Fibroblast of pulmonary artery (primary cell): ENCODE measurements around the gene RIPOR2.

Experiments used
- DNase-seq: peaks from one replicate; pipeline ENCODE4 v3.0.0-alpha.2; 2010; ENCODE audit warnings: low read depth
- H3K4me3 ChIP-seq: replicated peaks from 2 replicates; pipeline ENCODE4 v1.5.1; 2011; ENCODE audit warnings: low read depth, mild to moderate bottlenecking, control low read depth, low read length, moderate library complexity
- TF ChIP-seq, protein P1 (sequence below): IDR thresholded peaks from 2 replicates; pipeline ENCODE4 v1.5.1; 2011; ENCODE audit warnings: mild to moderate bottlenecking, control low read depth, low read length, inconsistent platforms; ENCODE audit errors: missing control alignments

RIPOR2 gene

DNA sequence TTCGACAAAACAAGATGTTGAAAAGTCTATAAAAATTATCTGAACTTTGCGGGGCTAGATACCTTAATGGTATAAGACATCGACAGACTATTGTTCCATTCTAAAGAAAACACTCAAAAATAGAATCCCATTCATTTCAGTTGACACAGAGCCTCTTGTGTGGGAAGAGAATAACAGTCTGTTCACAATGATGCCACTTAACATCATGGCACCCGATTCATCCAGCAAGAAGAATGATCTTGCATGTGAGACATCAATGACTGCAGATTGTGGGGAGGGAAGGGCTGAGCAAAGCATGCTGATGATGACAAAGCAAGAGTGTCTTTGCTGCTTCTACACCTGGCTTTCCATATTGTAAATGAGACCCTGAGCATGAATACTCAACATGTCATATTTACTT lies 87.3 kb downstream of the RIPOR2 start:
- no peak for DNase-seq
- no peak overlapping the region for H3K4me3 ChIP-seq
- TF ChIP-seq, protein P1, sequence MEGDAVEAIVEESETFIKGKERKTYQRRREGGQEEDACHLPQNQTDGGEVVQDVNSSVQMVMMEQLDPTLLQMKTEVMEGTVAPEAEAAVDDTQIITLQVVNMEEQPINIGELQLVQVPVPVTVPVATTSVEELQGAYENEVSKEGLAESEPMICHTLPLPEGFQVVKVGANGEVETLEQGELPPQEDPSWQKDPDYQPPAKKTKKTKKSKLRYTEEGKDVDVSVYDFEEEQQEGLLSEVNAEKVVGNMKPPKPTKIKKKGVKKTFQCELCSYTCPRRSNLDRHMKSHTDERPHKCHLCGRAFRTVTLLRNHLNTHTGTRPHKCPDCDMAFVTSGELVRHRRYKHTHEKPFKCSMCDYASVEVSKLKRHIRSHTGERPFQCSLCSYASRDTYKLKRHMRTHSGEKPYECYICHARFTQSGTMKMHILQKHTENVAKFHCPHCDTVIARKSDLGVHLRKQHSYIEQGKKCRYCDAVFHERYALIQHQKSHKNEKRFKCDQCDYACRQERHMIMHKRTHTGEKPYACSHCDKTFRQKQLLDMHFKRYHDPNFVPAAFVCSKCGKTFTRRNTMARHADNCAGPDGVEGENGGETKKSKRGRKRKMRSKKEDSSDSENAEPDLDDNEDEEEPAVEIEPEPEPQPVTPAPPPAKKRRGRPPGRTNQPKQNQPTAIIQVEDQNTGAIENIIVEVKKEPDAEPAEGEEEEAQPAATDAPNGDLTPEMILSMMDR: no peak

GRCh38 chr6:24847402-24847801 lies 88.4 kb downstream of the RIPOR2 start:
- DNase-seq: no peak
- H3K4me3 ChIP-seq: no peak overlapping the region
- TF ChIP-seq, protein P1: no peak

GRCh38 chr6:24845578-24845977 lies 90.2 kb downstream of the RIPOR2 start:
- TF ChIP-seq, protein P1: no peak
- no peak overlapping the region for H3K4me3 ChIP-seq
- no peak for DNase-seq

- TF ChIP-seq, protein P1: no peak
- DNase-seq: no peak
- no peak overlapping the region for H3K4me3 ChIP-seq
Measured at GRCh38 chr6:24844903-24845302, 90.9 kb downstream of the RIPOR2 start.

- TF ChIP-seq, protein P1: no peak
- no peak overlapping the region for H3K4me3 ChIP-seq
- DNase-seq: no peak
Measured at GRCh38 chr6:24844061-24844460, 91.7 kb downstream of the RIPOR2 start.

- TF ChIP-seq, protein P1: no peak
- no peak for DNase-seq
- no peak overlapping the region for H3K4me3 ChIP-seq
Measured at GRCh38 chr6:24840187-24840586, 95.6 kb downstream of the RIPOR2 start.

DNA sequence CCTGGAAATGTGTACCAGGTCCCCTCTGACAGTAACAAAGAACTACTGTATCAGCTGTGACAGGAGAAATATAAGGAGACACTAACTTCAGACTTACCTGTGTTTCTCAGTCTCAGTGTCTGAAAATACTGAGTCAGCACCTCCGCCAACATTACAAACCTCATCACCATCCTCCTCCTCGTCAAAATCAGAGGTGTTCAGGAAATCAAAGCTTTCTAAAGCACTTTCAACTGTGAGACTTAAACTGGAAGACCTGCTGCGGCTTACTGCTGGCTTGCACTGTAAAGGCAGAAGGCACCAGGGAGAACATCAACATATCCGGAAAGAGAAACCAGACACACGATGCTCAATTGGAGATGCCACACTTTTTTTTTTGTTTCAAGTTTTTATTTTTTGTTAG lies 96.8 kb downstream of the RIPOR2 start:
- TF ChIP-seq, protein P1: no peak
- no peak for DNase-seq

More for the DNA sequence above, 96.8 kb downstream of the RIPOR2 start:
- no peak overlapping the region for H3K4me3 ChIP-seq
